GM18498 (cell line): ENCODE results near the gene AGPAT1.
"Not testable (repeated sequence)": the region's sequence is repeated elsewhere in the genome, so short reads cannot be mapped to it uniquely, and the experiment has no call there.

Experiments
- ATAC-seq: cut with Tn5 transposase; IDR thresholded peaks from one replicate; pipeline ENCODE4 v1.9.1; 2021; ENCODE audit warnings: mild to moderate bottlenecking, moderate library complexity; ENCODE audit not compliant: unreplicated experiment

AGPAT1 gene

GRCh38 chr6:32200711-32201475 is 25.0 kb upstream of the AGPAT1 start:
- no peak for ATAC-seq

GRCh38 chr6:32198866-32199265 is 23.0 kb upstream of the AGPAT1 start:
- no peak for ATAC-seq

GRCh38 chr6:32198345-32198696 is 22.4 kb upstream of the AGPAT1 start:
- ATAC-seq, result no peak

GRCh38 chr6:32196682-32197616 is 21.1 kb upstream of the AGPAT1 start:
- ATAC-seq, result no peak

- ATAC-seq, result peak; percentile 87
These were observed 20.2 kb upstream of the AGPAT1 start for GRCh38 chr6:32195902-32196681.

GRCh38 chr6:32195652-32195901 is 19.7 kb upstream of the AGPAT1 start:
- peak; percentile 80 for ATAC-seq

- no peak for ATAC-seq
These were observed 19.2 kb upstream of the AGPAT1 start for GRCh38 chr6:32194825-32195651.

GRCh38 chr6:32194388-32194787 is 18.5 kb upstream of the AGPAT1 start:
- no peak for ATAC-seq

GRCh38 chr6:32193096-32193495 is 17.2 kb upstream of the AGPAT1 start:
- ATAC-seq, result not testable (repeated sequence)

GRCh38 chr6:32192608-32193039 is 16.7 kb upstream of the AGPAT1 start, which contains the start of gene GPSM3:
Gene GPSM3 (minus strand): TSS chr6:32192643. CDS start chr6:32192513, 130 bp downstream.
- ATAC-seq, result no peak

- ATAC-seq, result no peak
These were observed 16.1 kb upstream of the AGPAT1 start for GRCh38 chr6:32191696-32192607.

GRCh38 chr6:32190911-32191677 is 15.2 kb upstream of the AGPAT1 start:
- ATAC-seq, result no peak

- peak; percentile 67 for ATAC-seq
These were observed 14.4 kb upstream of the AGPAT1 start, which contains the start of gene PBX2 for GRCh38 chr6:32190054-32190851. Gene PBX2 (minus strand): TSS chr6:32190202. CDS start chr6:32189915, 287 bp downstream.

- ATAC-seq, result no peak
These were observed 13.8 kb upstream of the AGPAT1 start for GRCh38 chr6:32189742-32190053.

- no peak for ATAC-seq
These were observed 13.3 kb upstream of the AGPAT1 start for GRCh38 chr6:32189069-32189741.

- ATAC-seq, result no peak
These were observed 12.6 kb upstream of the AGPAT1 start for GRCh38 chr6:32188381-32189068.
